22Rv1 (cell line): ENCODE measurements around the gene NHERF1.

Experiments used
- H3K27ac ChIP-seq: fragments of 450-650 bp; 2 replicates; pipeline ENCODE4 v1.5.1; 2017
- ZFX ChIP-seq: fragments of 450-650 bp; IDR thresholded peaks from 2 replicates; pipeline ENCODE4 v1.6.1; 2017; ENCODE audit warnings: antibody characterized with exemption, borderline replicate concordance
- TF ChIP-seq, protein P1 (sequence below): fragments of 450-650 bp; IDR thresholded peaks from 2 replicates; pipeline ENCODE4 v1.5.1; 2017; ENCODE audit warnings: mild to moderate bottlenecking

NHERF1 gene

DNA sequence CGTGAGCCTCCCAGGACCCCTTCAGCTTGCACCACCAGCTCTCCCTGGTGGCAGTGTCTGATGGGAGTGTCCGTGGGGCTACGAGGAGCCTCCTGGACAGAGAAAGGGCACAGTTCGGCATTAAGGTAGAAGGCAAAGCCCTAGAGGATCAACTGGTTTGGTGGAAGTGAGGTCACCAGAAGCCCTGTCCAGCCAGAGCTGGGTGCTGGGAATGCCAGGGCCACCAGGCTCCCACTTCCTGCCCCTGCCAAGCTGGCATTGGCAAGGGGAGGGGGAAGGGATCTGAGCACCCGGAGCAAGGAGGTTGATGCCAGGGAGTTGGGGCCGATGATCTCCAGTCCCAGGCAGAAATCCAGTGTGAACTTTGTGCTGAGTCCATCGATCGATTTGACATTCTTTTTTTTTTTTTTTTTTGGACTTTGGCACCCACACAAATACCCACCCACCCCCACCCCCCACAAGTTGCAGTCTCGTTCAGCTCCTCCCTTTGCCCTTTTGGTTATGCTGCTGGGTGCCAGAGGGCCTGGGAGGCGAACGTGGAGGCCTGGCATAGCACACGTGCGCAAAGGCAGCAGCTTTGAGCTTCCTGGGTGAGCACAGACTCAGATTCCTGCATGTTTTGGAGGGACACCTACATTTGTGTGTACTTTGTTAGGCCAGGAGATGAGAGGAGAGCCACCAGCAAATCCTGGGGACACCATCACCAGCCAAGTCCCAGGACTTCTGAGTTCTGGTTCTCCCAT lies 2.1 kb downstream of the NHERF1 start:
- no peak for TF ChIP-seq ZFX
- TF ChIP-seq, protein P1, sequence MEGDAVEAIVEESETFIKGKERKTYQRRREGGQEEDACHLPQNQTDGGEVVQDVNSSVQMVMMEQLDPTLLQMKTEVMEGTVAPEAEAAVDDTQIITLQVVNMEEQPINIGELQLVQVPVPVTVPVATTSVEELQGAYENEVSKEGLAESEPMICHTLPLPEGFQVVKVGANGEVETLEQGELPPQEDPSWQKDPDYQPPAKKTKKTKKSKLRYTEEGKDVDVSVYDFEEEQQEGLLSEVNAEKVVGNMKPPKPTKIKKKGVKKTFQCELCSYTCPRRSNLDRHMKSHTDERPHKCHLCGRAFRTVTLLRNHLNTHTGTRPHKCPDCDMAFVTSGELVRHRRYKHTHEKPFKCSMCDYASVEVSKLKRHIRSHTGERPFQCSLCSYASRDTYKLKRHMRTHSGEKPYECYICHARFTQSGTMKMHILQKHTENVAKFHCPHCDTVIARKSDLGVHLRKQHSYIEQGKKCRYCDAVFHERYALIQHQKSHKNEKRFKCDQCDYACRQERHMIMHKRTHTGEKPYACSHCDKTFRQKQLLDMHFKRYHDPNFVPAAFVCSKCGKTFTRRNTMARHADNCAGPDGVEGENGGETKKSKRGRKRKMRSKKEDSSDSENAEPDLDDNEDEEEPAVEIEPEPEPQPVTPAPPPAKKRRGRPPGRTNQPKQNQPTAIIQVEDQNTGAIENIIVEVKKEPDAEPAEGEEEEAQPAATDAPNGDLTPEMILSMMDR = no peak

DNA sequence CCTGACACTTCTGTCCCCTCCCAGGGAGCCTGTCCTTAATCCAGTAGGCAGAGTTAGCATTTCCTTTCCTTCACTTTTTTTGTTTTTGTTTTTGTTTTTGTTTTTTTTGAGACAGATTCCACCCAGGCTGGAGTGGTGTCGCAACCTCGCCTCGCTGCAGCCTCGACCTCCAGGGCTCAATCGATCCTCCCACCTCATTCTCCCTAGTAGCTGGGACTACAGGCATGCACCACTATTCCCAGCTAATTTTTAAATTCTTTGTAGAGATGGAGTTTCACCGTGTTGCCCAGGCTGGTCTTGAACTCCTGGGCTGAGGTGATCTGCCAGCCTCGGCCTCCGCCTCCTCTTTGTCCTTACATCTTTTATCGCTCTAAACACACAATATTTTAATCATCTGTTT lies 4.0 kb downstream of the NHERF1 start:
- no peak overlapping the region for H3K27ac ChIP-seq
- no peak for TF ChIP-seq ZFX
- TF ChIP-seq, protein P1 = no peak

More for the DNA sequence above, 2.1 kb downstream of the NHERF1 start:
- H3K27ac ChIP-seq = no peak overlapping the region

DNA sequence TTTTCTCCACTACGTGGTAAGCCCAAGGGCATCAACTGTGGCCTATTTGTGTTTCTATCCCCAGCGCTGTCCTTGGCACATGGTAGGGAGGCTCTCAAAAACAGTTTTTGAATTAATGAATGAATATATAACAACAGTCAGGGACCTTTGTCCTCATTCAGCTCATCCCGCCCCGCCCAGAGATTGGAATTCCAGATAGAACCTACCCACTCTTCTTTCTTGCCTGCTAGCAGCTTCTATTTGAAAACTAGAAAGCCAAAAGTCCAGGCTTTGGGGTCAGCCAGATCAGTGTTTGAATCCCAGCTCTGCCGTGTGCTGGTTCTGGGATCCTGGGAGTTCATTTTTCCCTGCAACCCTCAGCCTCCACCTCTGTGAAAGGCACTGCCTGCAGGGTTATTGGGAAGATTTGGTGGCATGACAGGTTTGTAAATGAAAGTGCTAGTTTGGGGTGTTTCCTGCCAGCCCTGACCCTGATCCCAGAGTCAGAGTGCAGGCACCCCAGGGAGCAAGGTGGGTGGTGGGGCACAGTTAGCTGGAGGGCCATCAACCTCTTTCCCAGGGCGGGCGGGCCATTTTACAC lies 4.5 kb downstream of the NHERF1 start:
- no peak overlapping the region for H3K27ac ChIP-seq

DNA sequence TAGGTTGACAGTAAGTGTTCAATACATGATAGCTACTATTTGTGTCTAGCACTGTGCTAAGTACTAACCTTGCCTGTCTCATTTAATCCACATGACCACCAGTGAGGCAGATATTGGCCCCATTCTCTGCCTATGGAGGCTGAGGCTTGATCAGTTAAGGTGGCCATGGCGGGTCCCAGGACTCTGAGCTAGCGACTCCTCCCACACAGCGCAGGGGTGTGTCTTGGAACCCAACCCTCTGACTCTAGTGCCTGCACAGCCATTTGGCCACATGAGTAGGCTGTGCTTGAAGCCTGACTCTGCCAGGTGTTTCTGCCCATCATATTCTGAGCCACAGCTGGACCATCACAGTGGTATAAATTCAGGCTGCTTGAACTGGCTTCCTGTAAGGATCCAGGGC lies 6.4 kb downstream of the NHERF1 start:
- H3K27ac ChIP-seq = no peak overlapping the region
- TF ChIP-seq ZFX = no peak
- TF ChIP-seq, protein P1 = no peak

More for the DNA sequence above, 4.5 kb downstream of the NHERF1 start:
- TF ChIP-seq, protein P1 = no peak
- no peak for TF ChIP-seq ZFX

DNA sequence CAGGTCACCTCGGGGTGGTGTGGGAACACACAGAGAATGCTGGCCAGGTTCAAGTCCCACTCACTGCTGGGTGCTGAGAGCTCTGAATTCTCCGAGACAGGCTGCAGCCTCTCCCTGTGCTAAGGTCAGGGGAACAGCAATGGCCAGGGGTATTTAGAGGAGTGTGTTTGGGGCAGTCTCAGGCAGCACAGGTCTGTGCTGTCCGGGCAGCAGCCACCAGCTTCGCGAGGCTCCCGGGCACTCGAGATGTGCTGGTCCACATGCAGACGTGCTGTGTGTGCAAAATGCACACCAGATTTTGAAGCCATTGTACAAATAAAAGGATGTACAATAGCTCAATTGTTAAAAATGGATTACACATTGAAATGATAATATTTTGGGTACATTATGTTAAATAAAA lies 7.1 kb downstream of the NHERF1 start:
- H3K27ac ChIP-seq = no peak overlapping the region
- TF ChIP-seq, protein P1 = no peak
- no peak for TF ChIP-seq ZFX

DNA sequence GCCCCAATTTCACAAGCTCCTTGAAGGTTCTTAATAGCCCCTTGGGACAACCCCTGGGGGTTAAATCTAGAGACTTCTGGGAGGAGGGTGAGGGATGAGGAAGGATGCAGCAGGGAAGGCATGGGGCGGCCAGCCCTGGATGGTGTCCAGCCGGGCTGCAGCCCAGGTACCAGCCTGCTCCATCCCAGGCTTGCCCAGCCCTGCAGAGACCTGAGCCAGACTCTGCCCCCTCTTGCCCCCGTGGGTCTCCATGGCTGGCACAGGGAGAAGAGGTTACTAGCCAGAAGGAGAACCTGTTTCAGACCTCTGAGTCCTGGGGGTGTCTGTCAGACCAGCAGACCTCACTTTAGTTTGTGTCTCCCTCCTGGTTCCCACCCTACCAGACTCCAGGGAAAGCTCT lies 8.5 kb downstream of the NHERF1 start:
- no peak overlapping the region for H3K27ac ChIP-seq
- TF ChIP-seq ZFX = no peak
- TF ChIP-seq, protein P1 = no peak

DNA sequence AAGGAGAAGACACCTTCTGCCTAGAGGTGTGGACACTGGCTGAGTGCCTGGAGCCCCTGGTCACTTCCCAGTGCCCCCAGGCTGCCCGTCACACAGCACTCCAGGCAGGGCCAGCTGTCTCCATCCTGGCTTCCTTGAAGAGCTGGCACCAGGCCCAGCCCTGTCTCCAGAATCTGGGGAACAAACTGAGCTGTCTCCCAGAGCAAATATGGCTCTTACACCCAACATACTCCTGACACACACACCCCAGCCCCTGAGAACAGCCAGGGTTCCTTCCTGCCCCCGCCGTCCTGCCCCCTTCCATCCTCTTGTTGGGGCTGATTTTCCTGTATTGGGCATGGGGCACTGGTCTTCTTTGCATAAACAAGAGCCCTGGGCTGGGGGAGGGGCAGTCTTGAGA lies 9.1 kb downstream of the NHERF1 start:
- TF ChIP-seq ZFX = no peak
- TF ChIP-seq, protein P1 = no peak
- no peak overlapping the region for H3K27ac ChIP-seq
